AG04450 (cell line): ENCODE data around the gene MRPL28. TPM values are rescaled to one million over a fixed set of nuclear protein-coding genes. Genes with fewer than 3 reads are reported as not detected.

ENCODE experiments used
- CTCF ChIA-PET: fragments of 300-600, 350-600 bp; formaldehyde crosslinking; extraction: SDS; loops from one replicate; lab custom pipeline; 2022; ENCODE audit warnings: antibody characterized with exemption, inconsistent platforms; lab: Charles Lee
- POLR2A ChIA-PET: fragments of 350-600 bp; formaldehyde crosslinking; extraction: SDS; loops from one replicate; lab custom pipeline; 2021; ENCODE audit warnings: antibody characterized with exemption, inconsistent platforms; lab: Yijun Ruan, JAX
- DNase-seq: peaks from one replicate; pipeline ENCODE4 v3.0.0-alpha.2; 2011; ENCODE audit warnings: low read depth, low spot score
- H3K27ac ChIP-seq: one replicate; pipeline ENCODE4 v1.5.1; 2012; ENCODE audit warnings: low read depth, low read length, control low read depth
- H3K27me3 ChIP-seq: one replicate; pipeline ENCODE4 v1.6.0; 2012; ENCODE audit warnings: low read length; ENCODE audit not compliant: control insufficient read depth, insufficient read depth
- H3K4me3 ChIP-seq: 2 replicates; pipeline ENCODE4 v1.5.1; 2011; ENCODE audit warnings: mild to moderate bottlenecking, low read depth, low read length, control low read depth
- H3K9me3 ChIP-seq: 2 replicates; pipeline ENCODE4 v1.5.1; 2012; ENCODE audit warnings: low read length; ENCODE audit not compliant: control insufficient read depth, insufficient read depth
- CTCF ChIP-seq: IDR thresholded peaks from 2 replicates; pipeline ENCODE4 v1.5.1; 2011; ENCODE audit warnings: low read depth, low read length, control low read depth, inconsistent platforms
- polyA plus RNA-seq: library from polyadenylated mRNA; depleted of rRNA; stranded (reverse); fragments of >200 nt; gene quantifications from 2 replicates; pipeline ENCODE4 v1.2.3, GENCODE V29; 2011

Gene MRPL28
- polyA plus RNA-seq, 1 experiment = 144 TPM

GRCh38 chr16:359067-359763 lies 11.1 kb downstream of the MRPL28 start:
- no peak overlapping the region for H3K4me3 ChIP-seq
- no peak overlapping the region for H3K27ac ChIP-seq
- CTCF ChIA-PET = no interaction called here
- DNase-seq = no peak
- no peaks in the 10 kb centered on the region; the same call in 1 of the 2 replicates for H3K9me3 ChIP-seq
- POLR2A ChIA-PET = no interaction called here
- H3K27me3 ChIP-seq = no peaks in the 10 kb centered on the region
- no peak for TF ChIP-seq CTCF

- Histone ChIP-seq H3K4me3 (no peak overlapping the region), H3K9me3 (no peaks in the 10 kb centered on the region; the same call in 1 of the 2 replicates), H3K27ac (no peak overlapping the region), H3K27me3 (no peaks in the 10 kb centered on the region)
- no peak for TF ChIP-seq CTCF
- CTCF ChIA-PET = interaction anchor here (1.5 kb wide), 1 partner anchor 250 kb away, joined by 3 read pairs; no protein-coding TSS in a partner anchor
- no peak for DNase-seq
- POLR2A ChIA-PET = no interaction called here
These were observed 13.6 kb downstream of the MRPL28 start for GRCh38 chr16:356741-357140.

DNA sequence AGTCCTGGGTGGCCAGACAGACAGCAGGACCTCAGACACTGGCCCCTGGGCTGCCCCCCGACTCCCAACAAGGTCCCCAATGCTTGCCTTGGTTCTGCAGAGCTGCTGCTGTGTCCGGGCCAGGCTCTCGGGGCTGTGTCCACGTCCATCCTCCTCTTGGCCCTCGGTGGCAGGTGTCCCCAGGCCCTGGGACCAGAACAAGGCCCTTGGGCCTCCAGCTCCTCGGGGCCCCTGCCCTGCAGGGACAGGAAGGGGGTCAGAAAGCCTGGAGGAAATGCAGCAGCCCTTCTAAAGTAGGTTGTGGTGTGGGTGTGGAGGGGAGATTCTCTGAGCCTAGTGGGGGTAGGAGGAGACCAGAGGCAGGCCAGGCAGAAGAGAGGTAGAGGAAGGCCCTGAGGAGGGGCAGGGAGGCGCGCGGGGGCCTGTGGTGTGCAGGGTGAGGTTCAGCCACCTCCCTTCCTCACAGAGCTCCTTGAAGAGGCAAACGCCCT lies 15.3 kb downstream of the MRPL28 start:
- DNase-seq = no peak
- no peak for TF ChIP-seq CTCF
- ChIA-PET POLR2A (no interaction called here), CTCF (no interaction called here)
- H3K4me3 ChIP-seq = no peak overlapping the region
- H3K9me3 ChIP-seq = no peaks in the 10 kb centered on the region; the same call in 1 of the 2 replicates
- no peaks in the 10 kb centered on the region for H3K27me3 ChIP-seq
- no peak overlapping the region for H3K27ac ChIP-seq

DNA sequence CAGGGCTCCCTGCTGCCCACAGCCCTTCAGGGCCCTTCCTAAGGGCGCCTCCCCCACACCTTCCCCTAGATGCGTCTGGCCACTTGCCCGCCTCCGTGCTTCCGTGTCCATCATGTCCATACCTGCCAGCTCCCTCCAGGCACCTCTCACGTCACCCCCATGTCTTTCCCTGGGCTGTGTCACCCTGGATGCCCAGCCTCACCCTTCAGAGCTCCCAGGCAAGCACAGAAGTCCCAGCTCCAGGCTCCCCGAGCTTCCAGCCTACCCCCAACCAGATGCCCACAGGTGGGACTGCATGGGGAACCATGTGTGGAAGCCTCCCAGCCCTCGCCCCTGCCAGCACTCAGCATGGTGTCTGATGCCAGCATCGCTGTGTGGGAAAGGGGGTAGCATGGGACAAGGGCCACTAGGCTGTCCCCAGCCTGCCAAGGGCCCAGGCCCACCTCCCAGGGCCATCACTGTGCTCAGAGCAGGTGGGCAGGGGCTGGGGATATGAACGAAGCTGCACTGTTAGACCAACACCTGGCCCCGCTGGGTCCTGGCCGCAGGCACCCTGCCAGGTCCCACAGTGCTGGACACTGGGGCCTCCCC lies 16.0 kb downstream of the MRPL28 start:
- POLR2A ChIA-PET = no interaction called here
- no peaks in the 10 kb centered on the region for H3K27me3 ChIP-seq
- CTCF ChIA-PET = interaction anchor here (1.5 kb wide), 1 partner anchor 8 kb away, joined by 3 read pairs; no protein-coding TSS in a partner anchor
- DNase-seq = no peak
- no peak for TF ChIP-seq CTCF
- no peak overlapping the region for H3K4me3 ChIP-seq
- H3K27ac ChIP-seq = no peak overlapping the region
- no peaks in the 10 kb centered on the region; the same call in 1 of the 2 replicates for H3K9me3 ChIP-seq
